AG04449 (cell line): ENCODE data around the gene EBF4.

Experiments used
- CTCF ChIA-PET: fragments of 350-600 bp; formaldehyde crosslinking; extraction: SDS; loops from one replicate; lab custom pipeline; 2021; ENCODE audit warnings: antibody characterized with exemption; lab: Yijun Ruan, JAX
- POLR2A ChIA-PET: fragments of 400-600, 350-600 bp; formaldehyde crosslinking; extraction: SDS; loops from one replicate; lab custom pipeline; 2020; ENCODE audit warnings: antibody characterized with exemption, inconsistent platforms; lab: Yijun Ruan, JAX
- DNase-seq: peaks from one replicate; pipeline ENCODE4 v3.0.0-alpha.2; 2010; ENCODE audit warnings: low read depth, low spot score
- H3K4me3 ChIP-seq: 2 replicates; pipeline ENCODE4 v1.5.1; 2011; ENCODE audit warnings: low read depth, mild to moderate bottlenecking, control low read depth, low read length
- CTCF ChIP-seq: IDR thresholded peaks from one replicate; pipeline ENCODE4 v1.5.1; 2011; ENCODE audit warnings: mild to moderate bottlenecking, moderate library complexity, low read length, control low read depth, inconsistent platforms; ENCODE audit not compliant: insufficient read depth; ENCODE audit errors: missing control alignments

EBF4 gene

GRCh38 chr20:2798814-2799213 is 106.2 kb downstream of the EBF4 start:
- no peak for DNase-seq
- H3K4me3 ChIP-seq, result no peak overlapping the region
- TF ChIP-seq CTCF, result no peak
- CTCF ChIA-PET, result interaction anchor here (0.8 to 0.9 kb wide), 2 partner anchors 9 to 46 kb away, joined by 3 read pairs; no protein-coding TSS in a partner anchor
- POLR2A ChIA-PET, result interaction anchor here (0.7 kb wide), 1 partner anchor 16 kb away, joined by 3 read pairs; no protein-coding TSS in a partner anchor

DNA sequence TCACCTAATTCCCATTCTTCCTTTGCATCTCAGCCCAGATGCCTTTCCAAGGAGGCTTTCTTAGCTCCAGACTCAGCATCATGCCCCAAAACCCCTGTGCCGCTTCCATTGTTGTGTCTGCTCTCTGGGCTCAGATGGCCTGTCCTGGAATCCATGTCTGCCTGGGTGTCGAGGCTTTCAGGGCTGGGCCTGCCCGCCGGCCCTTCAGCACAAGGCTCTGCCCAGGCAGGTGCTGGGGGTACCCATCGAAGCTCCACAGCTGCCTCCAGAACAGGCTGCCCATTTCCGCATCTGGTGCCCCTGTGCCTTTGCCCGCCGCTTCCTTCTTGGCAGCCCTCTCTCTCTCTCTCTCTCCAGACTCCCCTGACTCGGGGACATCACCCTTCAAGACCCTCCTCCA is 106.7 kb downstream of the EBF4 start:
- ChIA-PET CTCF (interaction anchor here (0.8 to 0.9 kb wide), 2 partner anchors 9 to 46 kb away, joined by 3 read pairs; no protein-coding TSS in a partner anchor), POLR2A (interaction anchor here (0.7 kb wide), 1 partner anchor 15 kb away, joined by 3 read pairs; no protein-coding TSS in a partner anchor)
- peak overlapping the region; percentile 60 for H3K4me3 ChIP-seq
- DNase-seq, result no peak
- TF ChIP-seq CTCF, result no peak

DNA sequence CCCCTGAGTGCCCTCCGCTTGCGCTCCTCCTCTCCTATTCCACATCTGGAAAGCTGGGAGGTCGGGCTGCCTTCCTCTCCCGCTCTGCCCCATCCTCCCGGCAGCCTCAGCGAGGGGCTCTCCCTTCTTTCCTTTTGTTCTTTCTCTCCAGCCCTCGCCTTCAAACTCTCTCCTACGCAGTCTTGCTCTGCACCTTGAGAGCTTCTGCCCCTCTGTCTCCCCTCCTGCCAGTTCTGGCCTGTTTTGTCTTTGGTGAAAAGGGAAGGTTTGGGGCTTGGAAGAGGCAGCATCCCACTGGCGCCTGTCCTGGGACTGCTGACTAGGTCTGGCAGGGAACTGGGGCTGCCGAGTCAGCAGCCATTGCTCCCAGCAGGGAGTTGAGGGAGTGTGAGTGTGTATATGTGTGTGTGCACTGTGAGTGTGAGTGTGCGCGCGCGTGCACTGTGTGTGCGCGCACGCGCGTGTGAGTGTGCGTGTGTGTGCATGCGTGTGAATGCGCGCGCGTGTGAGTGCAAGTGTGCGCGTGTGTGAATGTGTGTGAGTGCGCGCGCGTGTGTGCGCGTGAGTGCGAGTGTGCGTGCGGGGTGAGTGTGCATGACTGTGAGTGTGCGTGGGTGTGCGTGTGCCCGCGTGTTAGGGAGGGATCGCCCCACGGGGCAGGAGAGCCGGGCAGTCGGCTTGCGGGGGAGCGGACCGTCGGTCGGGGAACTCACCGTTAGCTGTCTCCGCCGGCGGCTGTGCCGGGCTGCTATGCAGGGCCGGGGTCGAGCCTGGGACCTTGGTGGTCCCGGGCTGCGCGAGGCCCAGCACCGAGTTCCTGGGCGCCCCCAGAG is 107.3 kb downstream of the EBF4 start:
- H3K4me3 ChIP-seq, result peak overlapping the region; percentile 60
- no peak for TF ChIP-seq CTCF
- POLR2A ChIA-PET, result interaction anchor here (0.7 kb wide), 1 partner anchor 14 kb away, joined by 3 read pairs; no protein-coding TSS in a partner anchor
- no peak for DNase-seq
- CTCF ChIA-PET, result interaction anchor here (0.9 kb wide), 1 partner anchor 47 kb away, joined by 3 read pairs; no protein-coding TSS in a partner anchor

DNA sequence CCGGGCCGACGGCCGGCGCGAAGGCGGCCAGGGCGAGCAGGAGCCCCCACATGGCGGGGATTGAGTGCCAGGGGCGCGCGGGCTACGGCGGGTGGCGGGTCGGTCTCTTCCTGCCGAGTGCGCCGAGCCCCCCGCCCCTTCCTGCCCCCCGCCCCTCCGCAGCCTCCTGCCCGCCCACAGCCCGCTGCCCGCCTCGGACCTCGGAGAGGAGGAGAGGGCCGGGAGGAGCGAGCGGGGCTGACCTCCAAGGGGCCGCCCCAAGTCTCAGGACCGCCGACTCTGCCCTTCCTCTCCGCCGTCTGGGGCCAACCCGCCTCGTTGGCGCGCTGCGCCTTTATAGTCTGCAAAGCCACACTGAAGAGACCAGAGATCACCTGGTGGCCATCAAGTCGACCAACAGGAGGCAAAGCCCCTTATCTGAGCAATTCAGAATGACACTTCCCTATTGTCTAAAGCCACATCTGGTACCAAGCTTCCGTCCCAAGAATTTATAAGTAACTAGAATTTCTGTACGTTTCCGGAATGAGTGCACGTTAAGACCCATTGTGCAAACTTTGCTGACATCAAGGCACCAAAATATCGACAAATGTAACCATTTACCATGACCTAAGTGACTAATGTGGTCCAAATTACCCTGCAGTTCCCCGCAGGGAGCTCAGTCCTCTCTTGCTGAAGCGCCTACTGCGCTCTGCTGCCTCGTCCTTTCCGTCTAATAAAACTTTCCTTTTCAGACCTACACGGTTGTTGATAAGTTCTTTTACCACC is 108.1 kb downstream of the EBF4 start, which contains the start of gene CPXM1:
Gene CPXM1 (minus strand): TSS at position 107 of the 765 bp plus-strand sequence. CDS start 55 bp downstream, at position 52.
- TF ChIP-seq CTCF, result no peak
- CTCF ChIA-PET, result no interaction called here
- POLR2A ChIA-PET, result no interaction called here
- peak within 1 kb of the TSS; percentile 60 for H3K4me3 ChIP-seq
- DNase-seq, result no peak

DNA sequence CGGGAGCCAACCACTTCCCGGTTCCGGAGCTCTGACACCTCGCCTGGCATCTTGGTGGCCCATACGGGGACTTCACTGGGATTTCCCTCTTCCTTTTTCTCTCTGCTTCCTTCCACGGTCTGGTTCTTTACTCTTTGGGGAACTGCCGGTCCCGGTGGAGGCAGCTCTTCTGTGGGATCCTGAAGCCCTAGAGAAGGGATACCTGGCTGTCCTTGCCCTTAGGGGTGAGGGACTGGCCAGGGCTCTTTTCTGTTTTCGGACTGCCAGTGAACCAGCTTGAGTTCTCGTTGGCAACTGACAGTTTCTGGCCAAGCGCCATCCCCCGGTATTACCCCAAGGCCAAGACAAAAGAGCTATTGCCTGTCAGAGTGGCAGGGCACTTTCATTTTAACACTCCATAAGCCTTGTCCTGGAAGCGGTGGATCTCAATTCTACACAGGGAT is 108.7 kb downstream of the EBF4 start:
- ChIA-PET CTCF (no interaction called here), POLR2A (no interaction called here)
- peak overlapping the region; percentile 10 for H3K4me3 ChIP-seq
- TF ChIP-seq CTCF, result no peak
- no peak for DNase-seq
